ENCODE results near the gene LAMTOR1.

GRCh38 chr11:72070491-72070890 lies 32.6 kb downstream of the LAMTOR1 start:
- TF ChIP-seq CTCF (IDR thresholded peaks at IDR 0.05), result no peak
- no peak for TF ChIP-seq EZH2 (IDR thresholded peaks at IDR 0.05; ENCODE audit: borderline replicate concordance, insufficient read depth, low read depth, low read length, poor library complexity, severe bottlenecking)

Measured in B cell (primary cell).